ENCODE measurements around the gene TMEM171.

TMEM171 gene

GRCh38 chr5:73152411-73153388 lies 32.3 kb downstream of the TMEM171 start:
- TF ChIP-seq, protein P1, sequence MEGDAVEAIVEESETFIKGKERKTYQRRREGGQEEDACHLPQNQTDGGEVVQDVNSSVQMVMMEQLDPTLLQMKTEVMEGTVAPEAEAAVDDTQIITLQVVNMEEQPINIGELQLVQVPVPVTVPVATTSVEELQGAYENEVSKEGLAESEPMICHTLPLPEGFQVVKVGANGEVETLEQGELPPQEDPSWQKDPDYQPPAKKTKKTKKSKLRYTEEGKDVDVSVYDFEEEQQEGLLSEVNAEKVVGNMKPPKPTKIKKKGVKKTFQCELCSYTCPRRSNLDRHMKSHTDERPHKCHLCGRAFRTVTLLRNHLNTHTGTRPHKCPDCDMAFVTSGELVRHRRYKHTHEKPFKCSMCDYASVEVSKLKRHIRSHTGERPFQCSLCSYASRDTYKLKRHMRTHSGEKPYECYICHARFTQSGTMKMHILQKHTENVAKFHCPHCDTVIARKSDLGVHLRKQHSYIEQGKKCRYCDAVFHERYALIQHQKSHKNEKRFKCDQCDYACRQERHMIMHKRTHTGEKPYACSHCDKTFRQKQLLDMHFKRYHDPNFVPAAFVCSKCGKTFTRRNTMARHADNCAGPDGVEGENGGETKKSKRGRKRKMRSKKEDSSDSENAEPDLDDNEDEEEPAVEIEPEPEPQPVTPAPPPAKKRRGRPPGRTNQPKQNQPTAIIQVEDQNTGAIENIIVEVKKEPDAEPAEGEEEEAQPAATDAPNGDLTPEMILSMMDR (conservative IDR thresholded peaks at IDR 0.05; ENCODE audit: low read depth) = no peak
- ChIA-PET POLR2A (ENCODE audit: low non-redundant PET) (no interaction called here), CTCF (interaction anchor here (0.7 to 2.6 kb wide), 5 partner anchors 13 to 301 kb away, joined by 3 to 14 read pairs (median 4); no protein-coding TSS in a partner anchor)
- no peak for DNase-seq (ENCODE audit: low spot score)
- no peak overlapping the region for H3K27ac ChIP-seq

- POLR2A ChIA-PET (ENCODE audit: low non-redundant PET) = no interaction called here
- CTCF ChIA-PET = interaction anchor here (0.7 to 2.6 kb wide), 5 partner anchors 14 to 300 kb away, joined by 3 to 14 read pairs (median 4); no protein-coding TSS in a partner anchor
- DNase-seq (ENCODE audit: low spot score) = no peak
- H3K27ac ChIP-seq = no peak overlapping the region
- TF ChIP-seq, protein P1 (conservative IDR thresholded peaks at IDR 0.05; ENCODE audit: low read depth) = no peak
These were observed 33.1 kb downstream of the TMEM171 start for GRCh38 chr5:73153513-73153912.

DNA sequence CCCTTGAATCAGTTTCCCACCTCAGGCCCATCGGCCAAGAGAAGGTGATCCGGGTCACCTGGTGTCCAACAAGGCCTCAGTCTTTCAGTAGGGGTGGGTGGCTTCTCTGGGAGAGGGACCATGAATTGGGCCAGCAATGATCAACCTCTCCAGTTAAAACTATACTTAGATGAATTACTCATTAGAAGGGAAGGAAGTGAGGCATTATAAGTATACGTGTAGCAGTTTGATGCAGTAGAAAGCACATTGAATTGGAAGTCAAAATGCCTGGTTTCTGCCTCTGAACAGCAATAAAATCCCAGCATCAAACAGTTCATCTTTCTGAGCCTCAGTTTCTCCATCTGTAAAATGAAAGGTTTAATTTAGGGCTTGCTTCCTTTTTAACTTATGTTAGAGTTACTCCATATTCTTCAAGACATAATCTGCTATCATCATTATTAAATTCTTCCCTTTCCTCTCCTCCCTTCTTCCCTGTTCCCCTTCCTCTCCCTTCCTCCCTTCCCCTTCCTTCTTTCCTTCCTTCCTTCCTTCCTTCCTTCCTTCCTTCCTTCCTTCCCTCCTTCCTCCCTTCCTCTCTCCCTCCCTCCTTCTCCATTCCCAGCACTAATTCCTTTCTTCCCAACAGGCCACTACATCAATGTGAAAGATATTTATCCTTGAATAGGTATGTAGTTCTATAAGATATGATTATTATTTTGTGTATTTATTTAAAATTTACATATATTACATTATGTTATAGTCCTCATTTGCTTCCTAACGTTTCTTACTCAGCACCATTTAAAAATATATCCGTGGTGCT lies 34.0 kb downstream of the TMEM171 start:
- CTCF ChIA-PET = no interaction called here
- TF ChIP-seq, protein P1 (conservative IDR thresholded peaks at IDR 0.05; ENCODE audit: low read depth) = no peak
- H3K27ac ChIP-seq = no peak overlapping the region
- DNase-seq (ENCODE audit: low spot score) = no peak
- POLR2A ChIA-PET (ENCODE audit: low non-redundant PET) = no interaction called here

DNA sequence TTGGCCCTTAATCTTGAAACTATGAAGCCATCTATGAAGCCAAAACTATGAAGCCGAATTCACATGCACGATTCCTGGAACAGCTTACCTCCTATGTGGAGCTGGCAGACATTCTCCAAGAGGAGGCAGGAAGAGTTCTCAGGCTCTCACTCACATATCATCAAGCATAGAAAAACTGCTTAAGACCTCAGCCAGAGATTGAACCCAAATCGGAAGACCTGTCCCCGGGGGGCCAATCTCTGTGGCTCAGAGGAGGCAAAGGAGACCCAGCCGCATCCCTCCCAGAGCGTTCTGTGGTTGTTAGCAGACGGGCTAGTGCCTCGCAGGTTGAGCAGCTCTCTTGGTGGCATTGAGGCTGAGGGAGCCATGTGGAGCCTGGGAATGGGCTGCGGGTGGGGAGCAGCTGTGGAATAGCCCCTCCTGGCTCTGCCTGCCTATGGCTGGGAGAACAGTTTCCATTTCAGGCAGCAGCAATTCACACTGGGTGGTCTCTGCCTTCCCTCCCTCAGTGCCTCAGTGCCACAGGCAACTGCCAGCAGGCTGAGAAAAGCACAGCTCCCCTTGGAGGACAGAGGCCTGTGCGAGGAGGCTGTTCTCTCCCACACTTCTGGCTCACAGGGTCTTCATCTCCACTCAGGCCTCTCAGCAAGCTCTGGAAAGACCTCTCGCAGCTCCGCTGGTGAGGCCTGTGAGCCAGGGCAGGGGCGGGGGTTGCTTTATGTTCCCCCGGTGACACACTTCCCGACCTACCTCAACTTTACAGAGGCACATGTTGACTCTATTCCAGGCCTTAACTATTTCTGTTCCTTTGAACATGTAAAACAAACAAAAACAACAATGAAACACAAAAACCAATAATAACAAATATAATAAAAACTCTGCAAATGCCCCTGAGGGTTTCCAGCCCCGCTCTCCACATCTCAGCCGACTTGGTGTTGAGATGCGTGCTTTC lies 35.2 kb downstream of the TMEM171 start:
- TF ChIP-seq, protein P1 (conservative IDR thresholded peaks at IDR 0.05; ENCODE audit: low read depth) = no peak
- no peak overlapping the region for H3K27ac ChIP-seq
- ChIA-PET POLR2A (ENCODE audit: low non-redundant PET) (no interaction called here), CTCF (interaction anchor here (0.7 kb wide), 1 partner anchor 299 kb away, joined by 3 read pairs; no protein-coding TSS in a partner anchor)
- no peak for DNase-seq (ENCODE audit: low spot score)

DNA sequence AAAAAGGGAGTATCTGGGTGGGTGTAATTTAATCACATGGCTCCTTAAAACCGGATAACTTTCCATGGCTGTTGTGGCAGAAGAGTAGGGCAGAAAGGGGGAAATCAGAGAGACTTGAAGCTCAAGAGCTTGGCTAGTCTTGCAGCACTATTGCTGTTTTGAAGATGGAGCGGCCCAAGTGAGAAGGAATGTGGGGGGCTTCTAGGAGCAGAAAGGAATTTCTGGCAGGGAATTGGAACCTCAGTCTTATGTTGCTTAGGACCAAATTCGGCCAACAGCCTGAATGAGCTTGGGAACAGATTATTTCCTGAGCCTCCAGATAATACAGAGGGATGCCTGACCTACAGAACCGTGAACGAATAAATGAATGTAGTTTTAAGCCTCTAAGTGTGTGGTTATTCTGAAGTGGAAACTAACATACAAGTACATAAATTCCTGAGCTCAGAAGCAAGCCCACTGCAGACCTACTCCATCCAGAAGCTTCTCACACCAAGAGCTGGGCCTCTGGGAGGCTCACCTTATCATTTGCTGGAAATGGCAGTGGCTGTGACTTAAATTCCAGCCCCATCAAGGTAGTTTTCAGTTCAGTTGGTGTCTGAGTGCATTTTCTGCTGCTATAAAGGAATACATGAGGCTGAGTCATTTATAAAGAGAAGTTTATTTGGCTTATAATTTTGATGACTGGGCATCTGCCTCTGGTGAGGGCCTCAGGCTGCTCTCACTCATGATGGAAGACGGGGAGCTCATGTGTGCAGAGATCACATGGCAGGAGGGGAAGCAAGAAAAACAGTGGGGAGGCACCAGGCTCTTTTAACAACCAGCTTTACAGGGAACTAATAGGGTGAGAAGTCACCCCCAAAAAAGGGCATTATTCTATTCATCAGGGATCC lies 37.3 kb downstream of the TMEM171 start:
- no peak overlapping the region for H3K27ac ChIP-seq
- TF ChIP-seq, protein P1 (conservative IDR thresholded peaks at IDR 0.05; ENCODE audit: low read depth) = no peak
- no peak for DNase-seq (ENCODE audit: low spot score)
- ChIA-PET CTCF (interaction anchor here (0.6 to 1.5 kb wide), 2 partner anchors 44 to 130 kb away, joined by 3 read pairs; no protein-coding TSS in a partner anchor), POLR2A (ENCODE audit: low non-redundant PET) (no interaction called here)
